Measurements from ENCODE around the gene TTC9C. TPM values are rescaled to one million over a fixed set of nuclear protein-coding genes. Genes with fewer than 3 reads are reported as not detected.
"Not testable (repeated sequence)": the region's sequence is repeated elsewhere in the genome, so short reads cannot be mapped to it uniquely, and the experiment has no call there.

TTC9C gene
- total RNA-seq, 2 experiments from 2014 or later: 40.8 to 54.1 TPM

- intact Hi-C loops (cut with DNase I, micrococcal nuclease): no loop called here
- Mint-ChIP-seq H3K9me3 (ENCODE audit: low read depth) (no peaks in the 10 kb centered on the region), H3K27me3 (no peaks in the 10 kb centered on the region), H3K4me3 (peak overlapping the region; percentile 87), H3K36me3 (ENCODE audit: low read depth) (peaks cover 77% of the 10 kb centered on the region), H3K4me1 (peaks cover 34% of the 10 kb centered on the region), H3K27ac (peak overlapping the region; percentile 84)
- ATAC-seq: no peak
- no peak for DNase-seq
- POLR2A ChIA-PET: interaction anchor here (1.5 kb wide), 1 partner anchor 132 kb away, joined by 5 read pairs; no protein-coding TSS in a partner anchor
- CTCF ChIA-PET: interaction anchor here (1.5 to 1.9 kb wide), 2 partner anchors 11 to 82 kb away, joined by 3 to 5 read pairs; partner anchors contain the start of gene NXF1
Observed at GRCh38 chr11:62724171-62724570, 4.1 kb upstream of the TTC9C start.

- ATAC-seq (no peak), DNase-seq (no peak)
- Mint-ChIP-seq H3K27me3 (no peaks in the 10 kb centered on the region), H3K4me1 (peaks cover 36% of the 10 kb centered on the region), H3K36me3 (ENCODE audit: low read depth) (peaks cover 66% of the 10 kb centered on the region), H3K9me3 (ENCODE audit: low read depth) (no peaks in the 10 kb centered on the region), H3K27ac (peak overlapping the region; percentile 91), H3K4me3 (peak overlapping the region; percentile 87)
- ChIA-PET CTCF (interaction anchor here (1.2 kb wide), 1 partner anchor 15 kb away, joined by 3 read pairs; no protein-coding TSS in a partner anchor), POLR2A (interaction anchor here (0.6 to 3.4 kb wide), 6 partner anchors 13 to 130 kb away, joined by 3 to 53 read pairs (median 14); partner anchors contain the start of genes C11orf98, CSKMT, LBHD1 and UQCC3)
- intact Hi-C loops (cut with DNase I, micrococcal nuclease): loop anchor here (2.0 to 5.0 kb wide), 5 partner anchors 53 to 1592 kb away; partner anchors contain the start of genes FEN1 (in 1 of the 2), LBHD1 (in 1 of the 2), PRDX5 (in 1 of the 2) and STIP1 (in 1 of the 2)
Observed at GRCh38 chr11:62725646-62726045, 2.6 kb upstream of the TTC9C start.

- DNase-seq (peak; percentile 47), ATAC-seq (no peak)
- Mint-ChIP-seq H3K4me1 (peaks cover 42% of the 10 kb centered on the region), H3K4me3 (peak overlapping the region; percentile 87), H3K27me3 (no peaks in the 10 kb centered on the region), H3K9me3 (ENCODE audit: low read depth) (no peaks in the 10 kb centered on the region), H3K36me3 (ENCODE audit: low read depth) (peaks cover 64% of the 10 kb centered on the region), H3K27ac (peak overlapping the region; percentile 91)
- intact Hi-C loops (cut with DNase I, micrococcal nuclease): loop anchor here (2.0 to 5.0 kb wide), 5 partner anchors 54 to 1591 kb away; partner anchors contain the start of genes FEN1 (in 1 of the 2), LBHD1 (in 1 of the 2), PRDX5 (in 1 of the 2) and STIP1 (in 1 of the 2)
- CTCF ChIA-PET: interaction anchor here (1.2 to 1.6 kb wide), 6 partner anchors 15 to 132 kb away, joined by 3 to 10 read pairs (median 4); partner anchors contain the start of genes POLR2G and ZBTB3
- POLR2A ChIA-PET: interaction anchor here (0.7 to 3.7 kb wide), 14 partner anchors 45 to 152 kb away, joined by 3 to 69 read pairs (median 10); partner anchors contain the start of genes C11orf98, CSKMT, EEF1G and LBHD1
Observed at GRCh38 chr11:62726156-62726914, 2.0 kb upstream of the TTC9C start.

- POLR2A ChIA-PET: interaction anchor here (0.8 to 3.7 kb wide), 22 partner anchors 14 to 166 kb away, joined by 3 to 69 read pairs (median 8); partner anchors contain the start of genes C11orf98, CSKMT, EEF1G and INTS5
- H3K27ac Mint-ChIP-seq: peak overlapping the region; percentile 97
- CTCF ChIA-PET: interaction anchor here (0.7 to 1.6 kb wide), 13 partner anchors 10 to 135 kb away, joined by 3 to 10 read pairs (median 4); partner anchors contain the start of genes POLR2G, TUT1 and ZBTB3
- H3K36me3 Mint-ChIP-seq (ENCODE audit: low read depth): peaks cover 61% of the 10 kb centered on the region
- no peaks in the 10 kb centered on the region for H3K27me3 Mint-ChIP-seq
- no peak for DNase-seq
- H3K9me3 Mint-ChIP-seq (ENCODE audit: low read depth): no peaks in the 10 kb centered on the region
- peaks cover 44% of the 10 kb centered on the region for H3K4me1 Mint-ChIP-seq
- intact Hi-C loops (cut with DNase I, micrococcal nuclease): loop anchor here (1.0 to 5.0 kb wide), 22 partner anchors 18 to 1590 kb away; partner anchors contain the start of genes TMEM179B (in 2 of the 2), UQCC3 (in 2 of the 2), C11orf98 (in 1 of the 2) and CSKMT (in 1 of the 2)
- ATAC-seq: no peak
- peak overlapping the region; percentile 87 for H3K4me3 Mint-ChIP-seq
Observed at GRCh38 chr11:62726915-62727164, 1.4 kb upstream of the TTC9C start.

- CTCF ChIA-PET: interaction anchor here (0.7 to 1.6 kb wide), 18 partner anchors 10 to 303 kb away, joined by 3 to 10 read pairs (median 4); partner anchors contain the start of genes POLR2G, TUT1 and ZBTB3
- Mint-ChIP-seq H3K9me3 (ENCODE audit: low read depth) (no peaks in the 10 kb centered on the region), H3K27me3 (no peaks in the 10 kb centered on the region), H3K4me3 (peak within 1 kb of the TSS; percentile 87), H3K36me3 (ENCODE audit: low read depth) (peaks cover 57% of the 10 kb centered on the region), H3K27ac (peak within 1 kb of the TSS; percentile 97), H3K4me1 (peaks cover 39% of the 10 kb centered on the region)
- intact Hi-C loops (cut with DNase I, micrococcal nuclease): loop anchor here (1.0 to 5.0 kb wide), 22 partner anchors 18 to 1590 kb away; partner anchors contain the start of genes TMEM179B (in 2 of the 2), UQCC3 (in 2 of the 2), C11orf98 (in 1 of the 2) and CSKMT (in 1 of the 2)
- peak; percentile 99 for DNase-seq
- POLR2A ChIA-PET: interaction anchor here (0.6 to 3.7 kb wide), 32 partner anchors 8 to 1393 kb away, joined by 3 to 69 read pairs (median 4); partner anchors contain the start of genes C11orf98, CSKMT, CYB561A3 and EEF1G
- ATAC-seq: peak; percentile 89
Observed at GRCh38 chr11:62727165-62727871, 968 bp upstream of the TTC9C start, which contains the start of gene HNRNPUL2. Gene HNRNPUL2, minus strand, starts transcription at chr11:62727457. Its CDS starts 301 bp downstream, at chr11:62727156.

- peak overlapping the region; percentile 97 for H3K27ac Mint-ChIP-seq
- CTCF ChIA-PET: interaction anchor here (0.7 to 1.6 kb wide), 15 partner anchors 9 to 303 kb away, joined by 3 to 10 read pairs (median 4); partner anchors contain the start of genes POLR2G, TUT1 and ZBTB3
- H3K4me1 Mint-ChIP-seq: peaks cover 37% of the 10 kb centered on the region
- peaks cover 52% of the 10 kb centered on the region for H3K36me3 Mint-ChIP-seq (ENCODE audit: low read depth)
- DNase-seq (peak; percentile 88), ATAC-seq (peak; percentile 67)
- H3K27me3 Mint-ChIP-seq: no peaks in the 10 kb centered on the region
- H3K9me3 Mint-ChIP-seq (ENCODE audit: low read depth): no peaks in the 10 kb centered on the region
- POLR2A ChIA-PET: interaction anchor here (0.6 to 3.7 kb wide), 29 partner anchors 9 to 1394 kb away, joined by 3 to 69 read pairs (median 4); partner anchors contain the start of genes C11orf98, CSKMT, CYB561A3 and EEF1G
- intact Hi-C loops (cut with DNase I, micrococcal nuclease): loop anchor here (1.0 to 5.0 kb wide), 24 partner anchors 19 to 1589 kb away; partner anchors contain the start of genes POLR2G (in 2 of the 2), TMEM179B (in 2 of the 2), UQCC3 (in 2 of the 2) and ZBTB3 (in 2 of the 2)
- peak overlapping the region; percentile 87 for H3K4me3 Mint-ChIP-seq
Observed at GRCh38 chr11:62727872-62728170, 465 bp upstream of the TTC9C start.

- H3K9me3 Mint-ChIP-seq (ENCODE audit: low read depth); intact Hi-C loops (cut with DNase I, micrococcal nuclease); ATAC-seq; H3K27me3 Mint-ChIP-seq; DNase-seq: not testable (repeated sequence)
- peaks cover 35% of the 10 kb centered on the region for H3K36me3 Mint-ChIP-seq (ENCODE audit: low read depth)
- CTCF ChIA-PET: interaction anchor here (0.6 to 2.5 kb wide), 9 partner anchors 12 to 335 kb away, joined by 3 to 12 read pairs (median 3); partner anchors contain the start of gene ZBTB3
- peak overlapping the region; percentile 37 for H3K27ac Mint-ChIP-seq
- H3K4me3 Mint-ChIP-seq: peak overlapping the region; percentile 87
- peaks cover 26% of the 10 kb centered on the region for H3K4me1 Mint-ChIP-seq
- POLR2A ChIA-PET: interaction anchor here (0.6 to 3.5 kb wide), 3 partner anchors 21 to 139 kb away, joined by 3 to 32 read pairs (median 3); partner anchors contain the start of genes TUT1 and ZBTB3
Observed at GRCh38 chr11:62730076-62730475, 1.8 kb downstream of the TTC9C start.

GRCh38 chr11:62732830-62733229 is 4.5 kb downstream of the TTC9C start:
- Mint-ChIP-seq H3K36me3 (ENCODE audit: low read depth) (peaks cover 22% of the 10 kb centered on the region), H3K27me3 (no peaks in the 10 kb centered on the region), H3K9me3 (ENCODE audit: low read depth) (no peaks in the 10 kb centered on the region), H3K4me1 (peaks cover 26% of the 10 kb centered on the region), H3K27ac (no peak overlapping the region), H3K4me3 (no peak overlapping the region)
- ChIA-PET POLR2A (interaction anchor here (0.6 kb wide), 1 partner anchor 176 kb away, joined by 4 read pairs; no protein-coding TSS in a partner anchor), CTCF (interaction anchor here (0.8 kb wide), 1 partner anchor 127 kb away, joined by 5 read pairs; no protein-coding TSS in a partner anchor)
- intact Hi-C loops (cut with DNase I, micrococcal nuclease): no loop called here
- ATAC-seq (no peak), DNase-seq (no peak)

- ChIA-PET CTCF (interaction anchor here (0.6 to 1.5 kb wide), 2 partner anchors 10 to 30 kb away, joined by 3 read pairs; partner anchors contain the start of genes GNG3, HNRNPUL2 and TTC9C), POLR2A (interaction anchor here (0.7 to 1.0 kb wide), 2 partner anchors 16 to 94 kb away, joined by 3 read pairs; partner anchors contain the start of gene ZBTB3)
- peaks cover 19% of the 10 kb centered on the region for H3K36me3 Mint-ChIP-seq (ENCODE audit: low read depth)
- ATAC-seq: no peak
- no peak for DNase-seq
- intact Hi-C loops (cut with DNase I, micrococcal nuclease): no loop called here
- no peaks in the 10 kb centered on the region for H3K27me3 Mint-ChIP-seq
- no peaks in the 10 kb centered on the region for H3K9me3 Mint-ChIP-seq (ENCODE audit: low read depth)
- no peak overlapping the region for H3K4me3 Mint-ChIP-seq
- H3K27ac Mint-ChIP-seq: no peak overlapping the region
- peaks cover 7% of the 10 kb centered on the region for H3K4me1 Mint-ChIP-seq
Observed at GRCh38 chr11:62737196-62737595, 8.9 kb downstream of the TTC9C start.
